DND-41 (cell line): ENCODE measurements around the gene HDDC2.

Source experiments
- ATAC-seq: fragments of 200-7000 bp; cut with Tn5 transposase; 3 replicates; pipeline ENCODE4 v1.9.1; 2021; ENCODE audit warnings: low read depth; ENCODE audit not compliant: insufficient read depth
- DNase-seq: peaks from one replicate; pipeline ENCODE4 v3.0.0-alpha.2; 2020
- H2AFZ ChIP-seq: 2 replicates; pipeline ENCODE4 v1.6.0; 2012; ENCODE audit warnings: low read depth, low read length
- H3K27ac ChIP-seq: 2 replicates; pipeline ENCODE4 v1.5.1; 2012; ENCODE audit warnings: low read length, inconsistent platforms
- H3K27me3 ChIP-seq: fragments of 200-600 bp; sonication (generic); 2 replicates; pipeline ENCODE4 v1.6.0; 2012; ENCODE audit warnings: low read length, mild to moderate bottlenecking, inconsistent platforms; ENCODE audit not compliant: insufficient read depth, poor library complexity
- H3K36me3 ChIP-seq: 2 replicates; pipeline ENCODE4 v1.5.1; 2012; ENCODE audit warnings: low read length, inconsistent platforms; ENCODE audit not compliant: insufficient read depth
- H3K4me1 ChIP-seq: 2 replicates; pipeline ENCODE4 v1.5.1; 2012; ENCODE audit warnings: mild to moderate bottlenecking, low read length; ENCODE audit not compliant: insufficient read depth
- H3K4me2 ChIP-seq: 2 replicates; pipeline ENCODE4 v1.6.0; 2012; ENCODE audit warnings: mild to moderate bottlenecking, moderate library complexity, low read length, inconsistent platforms; ENCODE audit not compliant: insufficient read depth
- H3K4me3 ChIP-seq, 2 experiments: fragments of 200-600 bp in 1 of 2; shearing (Covaris generic) in 1 of 2; 2 replicates each; pipeline ENCODE4 v1.5.1; 2012 to 2016; ENCODE audit warnings: inconsistent platforms in 2 of 2, low read length in 2 of 2, mild to moderate bottlenecking in 2 of 2, low read depth in 1 of 2, moderate library complexity in 1 of 2
- H3K79me2 ChIP-seq: 2 replicates; pipeline ENCODE4 v1.6.0; 2012; ENCODE audit warnings: low read length, inconsistent platforms; ENCODE audit not compliant: insufficient read depth
- H3K9ac ChIP-seq: 2 replicates; pipeline ENCODE4 v1.6.0; 2012; ENCODE audit warnings: low read depth, mild to moderate bottlenecking, inconsistent platforms, low read length, moderate library complexity
- H3K9me3 ChIP-seq: 2 replicates; pipeline ENCODE4 v1.5.1; 2012; ENCODE audit warnings: low read length, moderate library complexity, mild to moderate bottlenecking, inconsistent platforms; ENCODE audit not compliant: insufficient read depth, severe bottlenecking
- H4K20me1 ChIP-seq: 2 replicates; pipeline ENCODE4 v1.6.0; 2012; ENCODE audit warnings: low read length; ENCODE audit not compliant: insufficient read depth
- EZH2 ChIP-seq: IDR thresholded peaks from 3 replicates; pipeline ENCODE4 v1.6.1; 2012; ENCODE audit warnings: borderline replicate concordance, low read depth, mild to moderate bottlenecking, moderate library complexity, low read length, inconsistent platforms; ENCODE audit not compliant: severe bottlenecking
- TF ChIP-seq, protein P1 (sequence below): IDR thresholded peaks from 2 replicates; pipeline ENCODE4 v1.5.1; 2012; ENCODE audit warnings: borderline replicate concordance, low read length, moderate library complexity, mild to moderate bottlenecking; ENCODE audit not compliant: poor library complexity, severe bottlenecking; ENCODE audit errors: extremely low read depth

The HDDC2 gene

GRCh38 chr6:125252891-125253290, 48.9 kb downstream of the HDDC2 start:
- no peak overlapping the region for H3K4me2 ChIP-seq
- TF ChIP-seq EZH2 = no peak
- TF ChIP-seq, protein P1, sequence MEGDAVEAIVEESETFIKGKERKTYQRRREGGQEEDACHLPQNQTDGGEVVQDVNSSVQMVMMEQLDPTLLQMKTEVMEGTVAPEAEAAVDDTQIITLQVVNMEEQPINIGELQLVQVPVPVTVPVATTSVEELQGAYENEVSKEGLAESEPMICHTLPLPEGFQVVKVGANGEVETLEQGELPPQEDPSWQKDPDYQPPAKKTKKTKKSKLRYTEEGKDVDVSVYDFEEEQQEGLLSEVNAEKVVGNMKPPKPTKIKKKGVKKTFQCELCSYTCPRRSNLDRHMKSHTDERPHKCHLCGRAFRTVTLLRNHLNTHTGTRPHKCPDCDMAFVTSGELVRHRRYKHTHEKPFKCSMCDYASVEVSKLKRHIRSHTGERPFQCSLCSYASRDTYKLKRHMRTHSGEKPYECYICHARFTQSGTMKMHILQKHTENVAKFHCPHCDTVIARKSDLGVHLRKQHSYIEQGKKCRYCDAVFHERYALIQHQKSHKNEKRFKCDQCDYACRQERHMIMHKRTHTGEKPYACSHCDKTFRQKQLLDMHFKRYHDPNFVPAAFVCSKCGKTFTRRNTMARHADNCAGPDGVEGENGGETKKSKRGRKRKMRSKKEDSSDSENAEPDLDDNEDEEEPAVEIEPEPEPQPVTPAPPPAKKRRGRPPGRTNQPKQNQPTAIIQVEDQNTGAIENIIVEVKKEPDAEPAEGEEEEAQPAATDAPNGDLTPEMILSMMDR = no peak
- no peaks in the 10 kb centered on the region for H3K36me3 ChIP-seq
- H2AFZ ChIP-seq = no peak overlapping the region
- no peaks in the 10 kb centered on the region for H3K27me3 ChIP-seq
- H3K4me3 ChIP-seq = no peak overlapping the region
- ATAC-seq (no peak), DNase-seq (no peak)
- no peak overlapping the region for H3K9ac ChIP-seq
- no peak overlapping the region for H3K27ac ChIP-seq
- H3K4me1 ChIP-seq = no peaks in the 10 kb centered on the region
- no peaks in the 10 kb centered on the region for H3K79me2 ChIP-seq
- H4K20me1 ChIP-seq = no peaks in the 10 kb centered on the region
- H3K9me3 ChIP-seq = no peaks in the 10 kb centered on the region

- Histone ChIP-seq H3K4me3 (no peak overlapping the region), H3K4me2 (no peak overlapping the region), H4K20me1 (no peaks in the 10 kb centered on the region), H3K9ac (no peak overlapping the region), H3K27me3 (no peaks in the 10 kb centered on the region), H3K79me2 (no peaks in the 10 kb centered on the region), H3K4me1 (no peaks in the 10 kb centered on the region), H3K9me3 (no peaks in the 10 kb centered on the region), H2AFZ (no peak overlapping the region), H3K27ac (no peak overlapping the region), H3K36me3 (no peaks in the 10 kb centered on the region)
- TF ChIP-seq, protein P1 = no peak
- TF ChIP-seq EZH2 = no peak
- ATAC-seq (no peak), DNase-seq (no peak)
Observed at GRCh38 chr6:125251516-125252220, 50.1 kb downstream of the HDDC2 start.

- Histone ChIP-seq H3K36me3 (no peaks in the 10 kb centered on the region), H3K4me3 (no peak overlapping the region), H4K20me1 (no peaks in the 10 kb centered on the region), H3K9ac (no peak overlapping the region), H3K4me1 (no peaks in the 10 kb centered on the region), H3K4me2 (no peak overlapping the region), H3K79me2 (no peaks in the 10 kb centered on the region), H3K27me3 (no peaks in the 10 kb centered on the region), H3K27ac (no peak overlapping the region), H3K9me3 (no peaks in the 10 kb centered on the region), H2AFZ (no peak overlapping the region)
- no peak for TF ChIP-seq EZH2
- TF ChIP-seq, protein P1 = no peak
- ATAC-seq (no peak), DNase-seq (no peak)
Observed at GRCh38 chr6:125250511-125250910, 51.3 kb downstream of the HDDC2 start.

GRCh38 chr6:125248136-125248535, 53.6 kb downstream of the HDDC2 start:
- TF ChIP-seq, protein P1 = no peak
- TF ChIP-seq EZH2 = no peak
- H3K36me3 ChIP-seq = no peaks in the 10 kb centered on the region
- H3K4me3 ChIP-seq = no peak overlapping the region
- H3K79me2 ChIP-seq = no peaks in the 10 kb centered on the region
- H3K4me1 ChIP-seq = no peaks in the 10 kb centered on the region
- H2AFZ ChIP-seq = no peak overlapping the region
- no peaks in the 10 kb centered on the region for H3K27me3 ChIP-seq
- no peak overlapping the region for H3K9ac ChIP-seq
- H3K4me2 ChIP-seq = no peak overlapping the region
- DNase-seq (no peak), ATAC-seq (no peak)
- H3K9me3 ChIP-seq = no peaks in the 10 kb centered on the region
- no peak overlapping the region for H3K27ac ChIP-seq
- H4K20me1 ChIP-seq = no peaks in the 10 kb centered on the region
